Thoracic aorta (tissue), 2 donors: Measurements from ENCODE around the gene TRAT1. TPM values are rescaled to one million over a fixed set of nuclear protein-coding genes. Genes with fewer than 3 reads are reported as not detected.

Experiments
- ATAC-seq: fragments of 150-250 bp; one replicate; pipeline ENCODE4 v1.8.0; 2017; ENCODE audit warnings: low read depth; ENCODE audit not compliant: insufficient number of reproducible peaks, low FRiP score
- DNase-seq: peaks from one replicate; pipeline ENCODE4 v3.0.0-alpha.2; 2020; ENCODE audit warnings: low spot score
- H3K27ac ChIP-seq, 2 donors: fragments of 200-600 bp; sonication (generic); 1 replicate in 1 of 2; 2 replicates in 1 of 2; pipeline ENCODE4 v1.5.1; 2016; ENCODE audit warnings: mild to moderate bottlenecking in 2 of 2, moderate library complexity in 2 of 2
- H3K27me3 ChIP-seq: fragments of 200-600 bp; sonication (generic); replicated peaks from 2 replicates; pipeline ENCODE4 v1.6.0; 2016; ENCODE audit warnings: mild to moderate bottlenecking; ENCODE audit not compliant: insufficient read depth
- H3K36me3 ChIP-seq: fragments of 200-600 bp; sonication (generic); one replicate; pipeline ENCODE4 v1.5.1; 2016
- H3K4me1 ChIP-seq, 2 donors: fragments of 200-600 bp; sonication (generic); 1 replicate in 1 of 2; 2 replicates in 1 of 2; pipeline versions ENCODE4 v1.5.1 to v1.6.0; 2016; ENCODE audit warnings: low read depth in 2 of 2, mild to moderate bottlenecking in 1 of 2; ENCODE audit not compliant: control insufficient read depth in 1 of 2
- H3K4me3 ChIP-seq: fragments of 200-600 bp; sonication (generic); 2 replicates; pipeline ENCODE4 v1.5.1; 2016; ENCODE audit warnings: mild to moderate bottlenecking
- H3K9me3 ChIP-seq: fragments of 200-600 bp; sonication (generic); 2 replicates; pipeline ENCODE4 v1.5.1; 2016
- CTCF ChIP-seq: fragments of 200-600 bp; sonication (generic); IDR thresholded peaks from one replicate; pipeline ENCODE4 v1.5.1; 2019; ENCODE audit warnings: antibody characterized with exemption
- total RNA-seq, 2 donors: library from RNA; depleted of rRNA; stranded (reverse); fragments of >200 nt; gene quantifications; one replicate each; pipeline versions ENCODE4 v1.1.0 to v1.2.3, GENCODE V29; 2016

The TRAT1 gene
- total RNA-seq, 2 donors from 2014 or later, result not detected

- no peak for DNase-seq
- H3K9me3 ChIP-seq, result no peaks in the 10 kb centered on the region
Measured at GRCh38 chr3:108877901-108878300, 55.3 kb downstream of the TRAT1 start.

GRCh38 chr3:108879915-108880314 lies 57.3 kb downstream of the TRAT1 start:
- H3K27me3 ChIP-seq, result no peaks in the 10 kb centered on the region
- H3K4me1 ChIP-seq, result no peaks in the 10 kb centered on the region
- H3K4me3 ChIP-seq, result no peak overlapping the region
- ATAC-seq (no peak), DNase-seq (no peak)
- no peak for TF ChIP-seq CTCF
- H3K36me3 ChIP-seq, result no peaks in the 10 kb centered on the region
- H3K9me3 ChIP-seq, result no peaks in the 10 kb centered on the region
- H3K27ac ChIP-seq, result no peak overlapping the region

More at GRCh38 chr3:108877901-108878300, 55.3 kb downstream of the TRAT1 start:
- Histone ChIP-seq H3K27me3 (no peaks in the 10 kb centered on the region), H3K27ac (no peak overlapping the region), H3K4me1 (no peaks in the 10 kb centered on the region), H3K4me3 (no peak overlapping the region), H3K36me3 (no peaks in the 10 kb centered on the region)
- TF ChIP-seq CTCF, result no peak
- no peak for ATAC-seq

- Histone ChIP-seq H3K4me1 (no peaks in the 10 kb centered on the region), H3K9me3 (no peaks in the 10 kb centered on the region), H3K4me3 (no peak overlapping the region), H3K27ac (no peak overlapping the region), H3K36me3 (no peaks in the 10 kb centered on the region), H3K27me3 (no peaks in the 10 kb centered on the region)
- no peak for TF ChIP-seq CTCF
- DNase-seq, result no peak
- no peak for ATAC-seq
Measured at GRCh38 chr3:108882762-108883161, 60.2 kb downstream of the TRAT1 start.

- TF ChIP-seq CTCF, result no peak
- DNase-seq, result no peak
- H3K27me3 ChIP-seq, result no peaks in the 10 kb centered on the region
Measured at GRCh38 chr3:108883373-108883772, 60.8 kb downstream of the TRAT1 start.

GRCh38 chr3:108887121-108887520 lies 64.5 kb downstream of the TRAT1 start:
- Histone ChIP-seq H3K27ac (no peak overlapping the region), H3K4me1 (no peaks in the 10 kb centered on the region), H3K4me3 (no peak overlapping the region), H3K9me3 (no peaks in the 10 kb centered on the region), H3K36me3 (no peaks in the 10 kb centered on the region), H3K27me3 (no peaks in the 10 kb centered on the region)
- DNase-seq (no peak), ATAC-seq (no peak)
- no peak for TF ChIP-seq CTCF

More at GRCh38 chr3:108883373-108883772, 60.8 kb downstream of the TRAT1 start:
- H3K4me1 ChIP-seq, result no peaks in the 10 kb centered on the region
- no peaks in the 10 kb centered on the region for H3K36me3 ChIP-seq
- no peaks in the 10 kb centered on the region for H3K9me3 ChIP-seq
- no peak overlapping the region for H3K4me3 ChIP-seq
- ATAC-seq, result no peak
- H3K27ac ChIP-seq, result no peak overlapping the region
